Spinal cord (tissue), 10 donors: ENCODE measurements around the gene DQX1. TPM values are rescaled to one million over a fixed set of nuclear protein-coding genes. Genes with fewer than 3 reads are reported as not detected.

Experiments used
- DNase-seq, 6 donors: peaks; one replicate each; pipeline versions ENCODE4 v3.0.0 to v3.0.0-alpha.2; 2013 to 2015; ENCODE audit warnings: low spot score in 6 of 6, low read depth in 4 of 6
- H3K27ac ChIP-seq: one replicate; pipeline ENCODE4 v1.5.1; 2013; ENCODE audit warnings: low read depth, low read length, control low read depth
- H3K27me3 ChIP-seq: one replicate; pipeline ENCODE4 v1.6.1; 2013; ENCODE audit warnings: low read length; ENCODE audit not compliant: control insufficient read depth, insufficient read depth
- H3K36me3 ChIP-seq: one replicate; pipeline ENCODE4 v1.6.1; 2013; ENCODE audit warnings: low read length; ENCODE audit not compliant: control insufficient read depth, insufficient read depth
- H3K4me1 ChIP-seq: one replicate; pipeline ENCODE4 v1.6.1; 2013; ENCODE audit warnings: low read length; ENCODE audit not compliant: control insufficient read depth, insufficient read depth
- H3K4me3 ChIP-seq: one replicate; pipeline ENCODE4 v1.5.1; 2013; ENCODE audit warnings: low read depth, low read length, control low read depth
- H3K9me3 ChIP-seq: one replicate; pipeline ENCODE4 v1.6.1; 2013; ENCODE audit warnings: low read length; ENCODE audit not compliant: control insufficient read depth, insufficient read depth
- WGBS: methylation state at CpG from one replicate; pipeline ENCODE4 v1.1.5; 2013; ENCODE audit warnings: missing lambda C conversion rate; ENCODE audit not compliant: insufficient coverage; 5-methylcytosine and 5-hydroxymethylcytosine counted together
- polyA plus RNA-seq, 2 donors: library from polyadenylated mRNA; unstranded; fragments of 120-200 nt; gene quantifications; one replicate each; pipeline ENCODE4 v1.2.1, GENCODE V29; 2013; ENCODE audit not compliant: insufficient read length in 2 of 2
- total RNA-seq, 2 donors: library from RNA; depleted of rRNA in 1 of 2; stranded (reverse); fragments of 120-200 nt in 1 of 2; fragments of >200 nt in 1 of 2; gene quantifications; one replicate each; pipeline versions ENCODE4 v1.2.3 to v1.2.4, GENCODE V29; 2013 to 2014
- donor health status: healthy.

The DQX1 gene
- total and polyA plus RNA-seq, 4 donors = 0.28 to 0.62 (median 0.32) TPM; not detected in 1

GRCh38 chr2:74497777-74498499 is 28.1 kb downstream of the DQX1 start:
- Histone ChIP-seq H3K4me1 (peaks cover 42% of the 10 kb centered on the region), H3K27ac (no peak overlapping the region), H3K27me3 (peaks cover 68% of the 10 kb centered on the region), H3K4me3 (no peak overlapping the region), H3K36me3 (peaks cover 17% of the 10 kb centered on the region), H3K9me3 (no peaks in the 10 kb centered on the region)
- DNase-seq = no peak
- 1% methylated on average over 60 of the region's 61 CpGs for WGBS

GRCh38 chr2:74496997-74497776 is 28.8 kb downstream of the DQX1 start:
- Histone ChIP-seq H3K27ac (no peak overlapping the region), H3K4me1 (peaks cover 34% of the 10 kb centered on the region), H3K4me3 (no peak overlapping the region), H3K9me3 (no peaks in the 10 kb centered on the region), H3K27me3 (peaks cover 60% of the 10 kb centered on the region), H3K36me3 (peaks cover 24% of the 10 kb centered on the region)
- WGBS = 45% methylated on average over 6 of the region's 19 CpGs
- no peak for DNase-seq

GRCh38 chr2:74495440-74495839 is 30.6 kb downstream of the DQX1 start:
- Histone ChIP-seq H3K27ac (no peak overlapping the region), H3K4me3 (no peak overlapping the region), H3K4me1 (peaks cover 30% of the 10 kb centered on the region), H3K36me3 (peaks cover 42% of the 10 kb centered on the region), H3K27me3 (peaks cover 43% of the 10 kb centered on the region), H3K9me3 (no peaks in the 10 kb centered on the region)
- no CpG with 5 or more reads among the region's 1 CpG for WGBS
- DNase-seq = no peak

GRCh38 chr2:74493546-74493945 is 32.5 kb downstream of the DQX1 start:
- WGBS = 97% methylated on average over 3 of the region's 3 CpGs
- Histone ChIP-seq H3K27me3 (peaks cover 24% of the 10 kb centered on the region), H3K36me3 (peaks cover 61% of the 10 kb centered on the region), H3K9me3 (no peaks in the 10 kb centered on the region), H3K4me3 (no peak overlapping the region), H3K4me1 (peaks cover 12% of the 10 kb centered on the region), H3K27ac (no peak overlapping the region)
- DNase-seq = no peak

- no peak overlapping the region for H3K27ac ChIP-seq
- H3K36me3 ChIP-seq = peaks cover 63% of the 10 kb centered on the region
- no peak overlapping the region for H3K4me3 ChIP-seq
- H3K4me1 ChIP-seq = no peaks in the 10 kb centered on the region
- DNase-seq = no peak
- H3K9me3 ChIP-seq = no peaks in the 10 kb centered on the region
- H3K27me3 ChIP-seq = peaks cover 7% of the 10 kb centered on the region
- WGBS = 98% methylated on average over 12 of the region's 12 CpGs
These were observed 34.1 kb downstream of the DQX1 start for GRCh38 chr2:74491648-74492544.

GRCh38 chr2:74489906-74490305 is 36.1 kb downstream of the DQX1 start:
- Histone ChIP-seq H3K27ac (no peak overlapping the region), H3K4me1 (no peaks in the 10 kb centered on the region), H3K36me3 (peaks cover 73% of the 10 kb centered on the region), H3K27me3 (no peaks in the 10 kb centered on the region), H3K9me3 (no peaks in the 10 kb centered on the region), H3K4me3 (no peak overlapping the region)
- 96% methylated on average over 4 of the region's 9 CpGs for WGBS
- DNase-seq = no peak

- 86% methylated on average over 6 of the region's 9 CpGs for WGBS
- DNase-seq = no peak
- H3K9me3 ChIP-seq = no peaks in the 10 kb centered on the region
- H3K36me3 ChIP-seq = peaks cover 68% of the 10 kb centered on the region
- no peaks in the 10 kb centered on the region for H3K27me3 ChIP-seq
- no peak overlapping the region for H3K4me3 ChIP-seq
- peaks cover 4% of the 10 kb centered on the region for H3K4me1 ChIP-seq
- no peak overlapping the region for H3K27ac ChIP-seq
These were observed 37.2 kb downstream of the DQX1 start for GRCh38 chr2:74488643-74489481.

DNA sequence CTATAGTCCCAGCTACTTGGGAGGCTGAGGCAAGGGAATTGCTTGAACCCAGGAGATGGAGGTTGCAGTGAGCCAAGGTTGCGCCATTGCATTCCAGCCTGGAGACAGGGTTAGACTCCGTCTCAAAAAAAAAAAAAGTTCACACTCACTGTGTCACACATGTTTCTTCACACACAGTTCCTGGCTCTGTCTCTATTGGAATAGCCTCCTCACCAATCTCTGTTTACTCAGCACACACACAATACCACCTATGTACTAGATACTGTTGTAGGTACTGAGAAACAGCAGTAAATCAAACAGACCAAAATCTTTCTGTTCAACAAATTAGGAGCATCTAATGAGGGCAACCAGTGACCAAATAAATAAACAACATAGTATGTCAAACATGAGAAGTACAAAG is 39.9 kb downstream of the DQX1 start:
- H3K27me3 ChIP-seq = no peaks in the 10 kb centered on the region
- DNase-seq = no peak
- H3K4me1 ChIP-seq = peaks cover 22% of the 10 kb centered on the region
- no peaks in the 10 kb centered on the region for H3K9me3 ChIP-seq
- WGBS = 100% methylated on average over 1 of the region's 2 CpGs
- H3K27ac ChIP-seq = no peak overlapping the region
- peaks cover 50% of the 10 kb centered on the region for H3K36me3 ChIP-seq
- no peak overlapping the region for H3K4me3 ChIP-seq
